Stimulated activated CD4-positive, alpha-beta T cell treated with anti-CD3 and anti-CD28 coated beads, Interleukin-12 subunit alpha, Interleukin-12 subunit beta, amount 100 ng/mL, for 48 hours (primary cell): ENCODE measurements around the gene KCTD17.
"Not testable (repeated sequence)": the region's sequence is repeated elsewhere in the genome, so short reads cannot be mapped to it uniquely, and the experiment has no call there.

ENCODE experiments used
- DNase-seq, 3 donors: peaks; one replicate each; pipeline ENCODE4 v3.0.0-alpha.2; 2020; ENCODE audit warnings: low read depth in 2 of 3, low spot score in 1 of 3

The KCTD17 gene

DNA sequence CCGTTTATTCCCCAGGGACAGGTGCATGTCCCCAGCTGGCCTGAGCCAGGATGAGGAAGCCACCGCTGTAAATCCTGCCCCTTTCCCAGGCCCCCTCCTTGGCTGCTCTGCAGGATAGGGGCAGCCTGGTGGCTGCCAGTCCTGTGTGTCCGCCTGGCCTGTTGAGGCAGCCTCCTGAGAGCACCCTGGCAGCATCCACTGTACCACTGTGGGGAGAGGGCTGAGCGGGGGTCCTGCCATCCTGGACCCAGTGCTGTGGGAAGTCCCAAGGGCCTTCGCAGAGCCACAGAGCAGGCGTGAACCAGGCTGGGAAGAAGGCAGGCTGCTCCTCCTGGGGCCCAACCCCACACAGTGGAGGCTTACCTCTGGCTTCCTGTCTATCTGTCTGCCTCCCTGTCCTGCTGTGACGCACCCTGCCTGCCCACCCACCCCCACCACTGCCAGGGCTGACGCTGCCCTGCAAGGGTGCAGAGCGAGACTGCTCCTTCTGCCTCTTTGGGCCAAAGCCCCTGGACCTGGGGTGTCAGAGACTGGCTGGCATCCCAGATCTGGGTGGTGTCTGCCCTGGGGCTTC is 8.4 kb downstream of the KCTD17 start:
- DNase-seq: no peak

DNA sequence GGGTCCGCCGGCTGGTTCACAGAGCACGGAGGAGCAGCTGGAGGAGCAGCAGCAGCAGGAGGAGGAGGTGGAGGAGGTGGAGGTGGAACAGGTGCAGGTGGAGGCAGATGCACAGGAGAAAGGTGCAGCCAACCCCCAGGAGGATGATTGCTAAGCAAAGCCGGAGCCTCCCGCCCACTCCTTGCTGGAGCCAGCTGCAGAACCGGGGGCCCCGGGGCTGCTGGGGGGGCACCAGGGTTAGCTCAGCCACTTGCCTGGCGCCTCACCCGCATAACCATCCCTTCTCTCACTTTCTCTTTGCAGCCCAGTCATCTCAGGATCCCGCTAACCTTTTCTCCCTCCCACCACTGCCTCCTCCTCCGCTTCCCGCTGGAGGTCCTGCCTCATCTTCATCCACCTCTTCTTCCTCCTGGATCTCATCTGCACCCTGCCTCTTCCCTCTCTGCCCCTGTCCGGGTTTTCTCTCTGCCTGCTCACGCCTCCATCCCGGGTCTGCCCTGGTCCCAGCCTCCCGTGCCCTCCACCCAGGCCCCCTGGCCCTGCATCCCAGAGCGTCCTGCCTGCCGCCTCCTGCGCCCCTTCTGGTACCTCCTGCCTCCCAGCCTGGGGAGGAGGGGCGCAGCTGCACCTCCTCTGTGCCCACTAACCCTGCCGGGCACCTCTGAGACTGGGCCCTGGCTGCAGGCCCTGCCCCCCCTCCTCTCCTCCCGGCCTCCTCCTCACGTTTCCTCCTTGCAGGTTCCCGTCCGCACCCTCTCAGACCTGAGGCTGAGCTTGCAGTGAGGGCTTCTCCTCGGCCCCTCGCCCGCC is 9.5 kb downstream of the KCTD17 start:
- DNase-seq: peak; percentile 46 to 65 (median 60)

DNA sequence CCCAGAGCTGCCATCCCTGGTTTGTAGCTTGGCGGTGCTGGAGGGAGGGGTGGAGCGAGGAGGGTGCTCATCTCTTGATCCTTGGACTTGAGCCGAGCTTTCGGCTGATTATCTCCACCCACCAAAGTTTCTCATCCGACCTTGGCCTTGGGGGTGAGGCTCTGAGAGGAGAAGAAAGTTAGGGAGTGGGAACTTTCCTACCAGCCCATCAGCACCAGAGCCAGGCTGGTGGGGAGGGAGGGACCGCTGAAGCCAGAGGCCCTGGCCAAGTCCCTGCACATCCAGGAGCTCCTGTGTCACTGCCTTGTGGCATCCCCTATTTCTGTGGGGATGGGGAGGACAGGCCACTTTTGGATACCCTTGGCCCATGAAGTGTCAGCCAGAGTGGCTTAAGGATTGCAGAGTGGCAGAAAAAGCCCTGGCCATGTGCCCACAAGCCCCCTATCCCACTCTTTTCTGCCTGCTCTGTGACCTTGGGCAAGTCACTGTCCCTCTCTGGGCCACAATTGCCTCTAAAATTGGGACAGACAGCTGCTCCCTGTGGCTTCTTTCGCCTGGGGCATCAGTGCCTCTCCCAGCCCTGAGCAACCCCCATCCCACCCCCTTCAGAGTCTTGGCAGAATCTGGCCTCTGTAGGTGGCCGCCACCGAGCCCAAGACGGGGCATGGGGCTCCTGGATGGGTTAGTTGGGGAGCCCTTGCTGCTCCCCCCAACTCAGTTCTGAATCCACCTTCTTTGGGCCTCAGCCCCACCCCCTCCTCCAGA is 10.3 kb downstream of the KCTD17 start:
- DNase-seq: no peak

DNA sequence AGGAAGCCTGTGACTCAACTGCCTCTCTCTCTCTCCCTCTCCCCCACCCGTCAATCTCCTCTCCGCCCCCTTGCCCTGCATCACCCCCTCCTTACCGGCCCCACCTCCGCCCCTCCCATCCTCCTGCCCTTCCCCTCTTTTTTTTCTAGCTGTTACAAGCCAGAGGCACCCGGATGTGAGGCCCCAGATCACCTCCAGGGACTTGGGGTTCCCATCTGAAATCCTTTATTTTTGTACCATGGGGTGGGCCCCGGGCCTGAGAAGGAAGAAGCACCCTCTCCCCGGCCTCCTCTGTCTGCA is 10.8 kb downstream of the KCTD17 start:
- no peak for DNase-seq

DNA sequence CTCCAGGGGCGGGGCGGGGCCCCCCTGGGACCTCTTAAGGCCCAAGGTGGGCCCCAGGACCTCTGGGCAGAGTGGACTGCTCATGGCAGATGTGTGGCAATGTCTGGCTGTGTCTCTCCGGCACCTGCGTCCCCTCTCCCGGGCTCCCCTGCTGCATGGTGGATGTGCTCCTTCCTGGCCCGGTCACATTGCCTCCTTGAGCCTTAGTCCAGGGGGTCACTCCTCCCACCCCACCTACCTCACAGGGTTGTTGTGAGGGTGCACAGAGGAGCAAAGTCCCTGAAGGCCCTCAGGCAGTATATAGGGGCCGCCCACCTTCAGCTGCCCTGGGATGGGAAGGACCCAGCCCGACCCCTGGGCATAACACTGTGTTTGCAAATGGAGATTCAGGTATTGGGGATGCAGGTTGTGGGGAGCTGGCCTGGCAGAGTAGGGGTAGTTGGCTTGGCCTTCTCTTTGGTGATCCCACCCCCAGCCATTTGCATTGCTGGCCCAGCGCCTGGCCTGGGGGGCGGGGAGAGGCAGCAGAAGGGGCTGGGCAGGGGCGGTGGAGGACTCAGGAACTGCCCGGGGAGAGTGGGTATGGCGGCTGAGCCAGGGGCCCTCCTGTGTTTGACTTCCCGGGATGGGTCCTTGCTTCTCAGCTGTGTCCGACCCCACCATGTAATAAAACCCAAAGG is 11.3 kb downstream of the KCTD17 start:
- DNase-seq: no peak

DNA sequence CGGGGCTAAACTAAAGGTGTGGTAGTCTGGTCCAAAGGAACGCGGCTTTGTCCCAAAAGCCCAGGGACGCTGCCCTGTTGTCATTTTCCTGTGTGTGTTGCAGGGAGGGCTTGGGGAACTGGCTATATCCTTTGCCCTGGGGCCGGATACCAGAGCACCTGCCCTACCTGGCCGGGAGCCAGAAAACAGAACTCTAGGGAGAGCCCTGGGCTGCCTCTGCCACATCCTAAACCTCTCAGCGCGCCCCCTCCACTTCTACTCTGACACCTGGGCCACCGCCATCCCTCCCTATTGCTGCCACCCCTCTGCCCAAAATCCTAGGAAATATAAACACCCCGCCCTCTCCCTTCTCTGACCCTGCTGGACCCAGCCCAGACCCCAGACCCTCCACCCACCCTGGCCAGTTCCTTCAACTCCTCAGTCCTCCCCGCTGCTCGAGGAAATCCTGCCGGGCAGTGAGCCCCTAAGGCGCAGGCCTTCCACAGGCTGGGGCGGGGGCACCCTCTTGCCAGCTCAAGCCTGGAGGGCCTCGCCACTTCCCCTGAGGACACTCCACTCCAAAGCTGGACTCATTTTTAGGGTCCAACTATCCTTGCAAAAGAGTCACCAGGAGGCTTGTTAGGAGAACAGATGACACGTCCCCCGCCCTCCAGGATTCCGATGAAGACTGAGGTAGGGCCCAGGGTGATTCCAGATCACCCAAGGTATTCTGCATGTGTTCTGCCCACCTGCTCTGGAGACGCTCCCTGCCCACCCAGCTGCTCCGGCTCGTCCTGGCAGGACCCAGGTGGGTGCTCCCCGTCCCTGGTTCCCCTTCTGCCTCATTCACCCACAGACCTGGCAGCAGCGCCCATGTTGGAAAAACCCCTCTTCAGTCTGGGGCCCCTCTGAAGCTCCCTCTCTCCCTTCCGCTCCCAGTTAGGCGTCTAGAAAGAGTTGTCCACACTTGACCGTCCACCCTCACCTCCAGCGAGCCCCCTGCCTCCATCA is 12.2 kb downstream of the KCTD17 start:
- DNase-seq: no peak

DNA sequence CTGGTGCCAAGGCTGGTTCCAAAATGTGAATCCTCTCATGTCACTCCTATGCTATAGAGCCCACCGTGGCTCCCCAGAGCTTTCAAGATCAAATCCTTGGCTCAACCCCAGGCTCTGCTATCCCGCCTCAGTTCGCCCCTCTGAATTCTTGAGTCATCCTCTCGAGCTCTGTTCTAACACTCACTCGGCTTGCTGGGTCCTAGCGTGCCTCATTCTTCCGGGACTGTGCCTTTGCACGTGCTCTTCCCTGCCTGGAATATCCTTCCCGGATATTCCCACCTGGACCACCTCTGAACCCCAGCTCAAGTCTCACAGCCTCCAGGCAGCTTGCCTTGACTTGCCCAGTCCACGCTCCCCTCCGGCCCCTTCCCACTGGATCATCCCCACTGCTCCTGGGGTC is 13.0 kb downstream of the KCTD17 start:
- DNase-seq: no peak

DNA sequence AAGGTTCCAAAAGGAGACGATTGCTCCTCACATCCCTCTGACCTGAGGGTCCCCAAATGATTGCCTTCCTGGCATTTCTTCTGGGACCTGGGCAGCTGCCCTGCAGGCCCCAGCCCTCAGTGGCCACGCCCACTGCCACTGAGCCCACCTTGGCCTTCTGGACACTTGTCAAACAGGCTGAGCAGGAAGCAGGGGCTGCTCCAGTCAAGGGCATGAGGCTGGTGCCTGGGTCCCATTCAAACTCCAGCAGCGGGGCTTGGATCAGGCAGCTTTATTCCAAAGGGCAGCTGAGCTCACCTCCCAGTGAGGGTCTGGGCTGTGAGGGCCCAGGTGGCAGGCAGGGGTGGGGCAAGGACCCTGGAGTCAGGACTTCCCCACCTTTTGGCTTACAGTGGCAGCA is 13.6 kb downstream of the KCTD17 start:
- DNase-seq: no peak

DNA sequence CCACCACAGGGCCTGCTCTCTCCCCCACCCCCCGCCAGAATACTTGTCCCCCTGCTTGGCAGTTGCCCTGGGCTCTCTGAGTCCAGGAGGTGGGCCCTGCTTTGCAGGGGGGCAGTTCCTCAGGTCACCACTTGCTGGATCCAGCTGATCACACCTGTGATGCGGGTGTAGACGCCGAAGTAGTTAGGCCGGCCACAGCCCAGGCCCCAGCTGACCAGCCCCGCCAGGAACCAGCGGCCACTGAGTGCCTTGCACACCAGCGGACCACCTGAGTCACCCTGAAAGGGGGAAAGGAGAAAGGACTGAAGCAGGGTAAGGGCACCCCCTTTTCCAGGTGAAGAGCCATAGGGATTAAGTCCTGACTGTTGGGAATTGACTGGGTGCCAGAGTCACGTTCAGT is 14.4 kb downstream of the KCTD17 start:
- no peak for DNase-seq

DNA sequence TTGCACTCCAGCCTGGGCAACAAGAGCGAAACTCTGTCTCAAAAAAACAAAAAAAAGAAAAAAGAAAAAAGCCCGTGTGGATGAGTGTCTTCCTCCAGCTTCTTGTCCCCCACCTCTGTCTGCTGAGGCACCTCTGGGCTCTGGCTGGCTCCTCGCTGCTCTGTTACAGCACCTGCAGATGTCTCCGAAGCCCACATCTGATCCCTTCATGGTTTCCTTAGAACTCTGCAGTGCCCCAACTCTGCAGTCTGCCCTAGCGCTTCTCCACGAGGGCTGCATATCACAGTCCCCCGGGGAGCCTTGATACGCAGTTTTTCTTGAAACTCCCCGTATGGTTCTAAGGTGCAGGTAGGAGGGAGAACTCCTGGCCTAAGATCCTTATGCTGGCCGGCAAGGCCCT is 15.9 kb downstream of the KCTD17 start:
- no peak for DNase-seq

DNA sequence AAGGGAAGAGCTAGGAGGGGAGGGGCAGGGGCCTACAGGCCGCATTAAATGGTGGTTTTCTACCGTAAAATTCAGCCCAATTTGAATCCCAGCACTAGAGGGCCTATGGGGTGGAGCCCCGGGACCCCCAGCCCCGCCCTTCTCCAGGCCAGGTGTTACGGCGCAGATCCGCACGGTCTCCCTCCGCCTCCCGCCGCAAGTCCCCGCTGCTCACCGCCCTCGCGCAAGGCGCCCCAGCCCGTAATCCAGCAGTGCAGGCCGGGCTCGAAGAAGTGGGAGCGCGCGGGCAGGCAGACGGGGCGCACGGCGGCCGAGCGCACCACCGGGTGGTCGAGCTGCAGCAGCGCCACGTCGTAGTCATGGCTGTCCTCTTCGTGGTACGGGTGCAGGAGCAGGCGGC is 17.3 kb downstream of the KCTD17 start:
- no peak for DNase-seq

DNA sequence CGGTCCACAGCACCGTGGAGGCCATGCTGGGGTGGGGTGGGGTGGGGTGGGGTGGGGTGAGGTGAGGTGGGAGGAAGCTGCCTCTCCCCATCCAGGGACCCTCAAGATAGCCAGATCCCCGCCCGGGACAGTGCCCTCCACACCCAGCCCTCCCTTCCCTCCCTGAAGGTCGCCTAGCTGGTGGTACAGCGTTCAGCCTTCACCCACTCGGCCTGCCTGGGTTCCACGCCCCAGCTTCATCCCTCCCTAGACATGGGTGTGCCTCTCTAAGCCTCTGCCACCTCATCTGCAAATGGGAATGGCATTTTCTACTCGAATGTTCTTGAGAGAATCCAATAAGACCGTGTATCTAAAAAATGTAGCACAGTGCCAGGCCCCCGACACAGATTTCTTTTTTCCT is 17.8 kb downstream of the KCTD17 start:
- DNase-seq: no peak

DNA sequence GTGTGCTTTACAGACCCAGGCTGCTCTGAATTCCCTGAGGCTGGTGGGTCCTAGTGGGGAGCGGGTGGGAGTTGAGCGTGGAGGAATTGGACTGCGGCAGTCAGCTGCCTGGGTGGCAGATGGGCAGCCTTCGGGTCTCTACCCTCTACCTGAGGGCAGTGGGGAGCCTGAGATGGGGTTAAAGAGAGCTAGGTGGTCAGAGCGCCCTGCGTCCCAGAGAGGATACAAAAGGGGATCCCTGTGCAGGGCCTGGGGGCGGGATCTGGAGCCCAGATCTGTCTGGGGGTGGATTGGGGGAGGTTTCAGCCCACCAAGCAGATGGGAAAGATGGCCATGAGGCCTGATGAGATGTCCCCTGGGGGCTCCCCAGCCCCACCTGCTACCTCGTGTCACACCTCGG is 18.2 kb downstream of the KCTD17 start:
- no peak for DNase-seq

DNA sequence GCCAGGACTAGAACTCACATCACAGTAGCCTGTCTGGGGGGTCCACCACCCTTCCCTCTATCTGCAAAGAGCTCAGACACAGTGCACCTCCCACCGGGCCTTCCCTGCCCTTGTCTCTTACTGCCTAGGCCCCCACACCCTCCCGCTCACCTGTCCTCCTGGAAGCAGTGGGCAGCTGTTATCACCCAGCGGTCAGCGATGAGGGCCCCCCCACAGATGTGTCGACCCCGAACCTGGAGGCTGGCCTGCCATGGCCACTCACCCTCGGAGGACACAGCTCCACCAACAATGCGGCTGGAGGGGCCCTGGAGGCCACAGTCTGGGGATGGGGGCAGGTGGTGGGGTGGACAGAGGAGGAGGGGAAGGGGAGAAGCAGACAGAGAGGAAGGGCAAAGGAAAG is 18.8 kb downstream of the KCTD17 start:
- DNase-seq: no peak

DNA sequence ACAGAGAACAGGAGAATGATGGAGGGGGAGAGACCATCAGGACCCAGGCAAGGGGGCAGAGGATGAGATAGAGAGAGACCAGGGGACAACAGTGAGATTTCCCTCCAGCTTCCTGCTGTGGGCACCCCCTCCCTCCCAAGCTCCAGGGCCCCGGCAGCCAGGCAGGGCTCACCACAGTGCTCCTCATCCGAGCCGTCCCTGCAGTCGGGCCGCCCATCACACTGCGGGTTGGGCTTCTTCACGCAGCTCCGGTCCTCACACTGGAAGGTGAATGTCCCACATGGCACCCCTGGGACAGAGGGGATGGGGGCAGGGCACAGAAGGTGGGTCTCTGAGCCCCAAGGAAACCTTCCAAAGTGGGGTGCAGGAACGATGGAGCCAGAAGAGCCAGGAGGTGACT is 19.2 kb downstream of the KCTD17 start:
- no peak for DNase-seq

DNA sequence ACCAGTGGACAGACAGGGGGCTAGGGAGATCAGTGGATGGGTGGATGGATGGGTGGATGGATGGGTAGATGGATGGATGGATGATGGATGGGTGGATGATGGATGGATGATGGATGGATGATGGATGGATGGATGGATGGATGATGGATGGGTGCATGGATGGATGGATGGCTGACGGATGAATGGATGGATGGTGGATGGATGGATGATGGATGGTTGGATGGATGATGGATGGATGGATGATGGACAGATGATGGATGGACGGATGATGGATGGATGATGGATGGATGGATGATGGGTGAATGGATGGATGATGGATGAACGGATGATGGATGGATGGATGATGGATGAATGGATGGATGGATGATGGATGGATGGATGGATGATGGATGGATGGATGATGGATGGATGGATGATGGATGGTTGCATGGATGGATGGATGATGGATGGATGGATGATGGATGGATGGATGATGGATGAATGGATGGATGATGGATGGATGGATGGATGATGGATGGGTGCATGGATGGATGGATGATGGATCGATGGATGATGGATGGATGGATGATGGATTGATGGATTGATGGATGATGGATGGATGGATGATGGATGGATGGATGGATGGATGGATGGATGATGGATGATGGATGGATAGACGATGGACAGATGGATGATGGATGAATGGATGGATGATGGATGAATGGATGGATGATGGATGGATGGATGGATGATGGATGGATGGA is 20.5 kb downstream of the KCTD17 start:
- DNase-seq: not testable (repeated sequence)

DNA sequence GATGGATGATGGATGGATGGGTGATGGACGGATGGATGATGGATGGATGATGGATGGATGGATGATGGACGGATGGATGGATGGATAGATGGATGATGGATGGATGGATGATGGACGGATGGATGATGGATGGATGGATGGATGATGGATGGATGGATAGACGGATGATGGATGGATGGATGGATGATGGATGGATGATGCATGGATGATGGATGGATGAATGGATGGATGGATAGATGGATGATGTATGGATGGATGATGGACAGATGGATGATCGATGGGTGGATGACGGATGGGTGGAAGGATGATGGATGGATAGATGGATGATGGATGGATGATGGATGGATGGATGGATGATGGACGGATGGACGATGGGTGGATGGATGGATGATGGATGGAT is 21.1 kb downstream of the KCTD17 start:
- no peak for DNase-seq

DNA sequence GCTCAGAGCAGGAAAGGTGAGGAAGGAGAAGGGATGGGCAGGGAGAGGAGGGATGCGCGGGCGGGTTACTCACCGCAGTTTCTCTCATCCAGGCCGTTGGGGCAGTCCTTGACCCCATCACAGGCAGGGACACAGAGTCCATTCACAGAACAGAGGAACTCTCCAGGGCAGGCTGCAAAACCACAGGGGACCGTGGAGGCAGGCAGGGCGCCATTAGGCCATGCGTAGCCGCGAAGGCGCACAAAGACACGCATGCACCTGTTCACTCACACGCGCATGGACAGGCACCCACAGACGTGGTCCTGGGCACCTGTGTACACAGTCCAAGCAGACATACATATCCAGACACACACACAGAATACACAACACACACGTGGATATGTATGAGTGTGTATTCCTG is 23.0 kb downstream of the KCTD17 start:
- no peak for DNase-seq

DNA sequence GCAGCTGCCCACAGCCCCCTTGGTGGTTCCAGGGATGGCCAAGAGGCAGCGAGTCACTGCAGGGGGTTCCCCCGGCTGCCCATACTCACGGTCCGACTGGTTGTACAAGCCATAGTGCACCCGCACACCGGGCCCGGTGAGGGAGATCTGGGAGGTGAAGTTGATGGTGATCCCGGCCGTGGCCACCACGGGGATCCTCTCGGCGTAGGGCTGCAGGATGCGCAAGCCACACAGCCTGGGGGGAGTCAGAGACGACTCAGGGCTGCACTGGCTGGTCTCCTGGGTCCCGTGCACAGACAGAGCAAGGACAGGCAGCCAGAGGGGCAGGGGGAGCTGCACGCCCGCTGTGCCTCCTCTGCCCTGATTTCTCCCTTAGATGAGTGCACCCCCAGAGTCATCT is 23.5 kb downstream of the KCTD17 start:
- no peak for DNase-seq

DNA sequence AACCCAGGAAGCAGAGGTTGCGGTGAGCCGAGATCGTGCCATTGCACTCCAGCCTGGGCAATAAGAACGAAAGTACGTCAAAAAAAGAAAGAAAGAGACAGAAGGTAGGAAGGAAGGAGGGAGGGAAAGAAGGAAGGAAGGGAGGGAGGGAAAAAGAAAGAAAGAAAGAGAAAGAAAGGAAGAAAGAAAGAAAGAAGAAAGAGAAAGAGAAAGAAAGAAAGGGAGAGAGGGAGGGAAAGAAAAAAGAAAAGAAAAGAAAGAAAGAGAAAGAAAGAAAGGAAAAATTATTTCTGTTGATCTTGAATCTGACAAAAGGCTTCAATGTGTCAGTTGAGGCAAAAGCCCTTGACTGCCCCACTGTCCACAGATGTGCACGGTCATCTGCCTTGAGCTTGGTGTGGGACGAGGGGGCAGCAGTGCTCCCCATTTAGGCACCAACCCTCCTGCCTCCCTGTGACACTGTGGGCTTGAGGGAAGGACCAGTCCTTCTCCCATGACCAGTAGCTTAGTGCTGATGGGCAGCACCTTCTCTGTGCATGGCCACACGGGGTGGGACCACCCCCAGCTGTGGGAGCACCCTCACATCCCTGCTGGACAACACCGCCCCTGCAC is 24.4 kb downstream of the KCTD17 start:
- DNase-seq: no peak
